Activated naive CD4-positive, alpha-beta T cell treated with anti-CD3 and anti-CD28 coated beads for 36 hours (primary cell): ENCODE results near the gene LIM2. TPM values are rescaled to one million over a fixed set of nuclear protein-coding genes. Genes with fewer than 3 reads are reported as not detected.

ENCODE experiments used
- CTCF ChIA-PET: fragments of 350-600 bp; sonication (Branson Sonifier 250); formaldehyde crosslinking; loops from one replicate; lab custom pipeline; 2021; ENCODE audit warnings: antibody characterized with exemption; lab: Charles Lee
- DNase-seq: peaks from one replicate; pipeline ENCODE4 v3.0.0-alpha.2; 2020
- H3K27ac Mint-ChIP-seq: one replicate; pipeline ENCODE4 v1.8.0; 2021; ENCODE audit warnings: mild to moderate bottlenecking, mixed read lengths
- H3K27me3 Mint-ChIP-seq: one replicate; pipeline ENCODE4 v1.8.0; 2021; ENCODE audit warnings: low read depth, mixed read lengths
- H3K36me3 Mint-ChIP-seq: one replicate; pipeline ENCODE4 v1.8.0; 2021; ENCODE audit warnings: low read depth, mixed read lengths
- H3K4me1 Mint-ChIP-seq: one replicate; pipeline ENCODE4 v1.8.0; 2021; ENCODE audit warnings: low read depth, mixed read lengths
- H3K4me3 Mint-ChIP-seq: one replicate; pipeline ENCODE4 v1.8.0; 2021; ENCODE audit warnings: mild to moderate bottlenecking, moderate library complexity, mixed read lengths
- H3K9me3 Mint-ChIP-seq: one replicate; pipeline ENCODE4 v1.8.0; 2021; ENCODE audit warnings: mixed read lengths
- intact Hi-C: fragments of 100-400 bp; cut with micrococcal nuclease; formaldehyde crosslinking; loops from one replicate; pipeline ENCODE4 v1.15.1; 2023
- total RNA-seq, 2 experiments: library from RNA; stranded (reverse); gene quantifications; one replicate each; pipeline ENCODE4 v1.2.3, GENCODE V29; 2021

Gene LIM2
- total RNA-seq, 2 experiments from 2014 or later = not detected

GRCh38 chr19:51370230-51370629 lies 17.5 kb downstream of the LIM2 start:
- CTCF ChIA-PET = no interaction called here
- peaks cover 3% of the 10 kb centered on the region for H3K9me3 Mint-ChIP-seq

GRCh38 chr19:51368366-51369282 lies 19.1 kb downstream of the LIM2 start, which contains the start of gene CLDND2:
TSS of gene CLDND2 (minus strand) at chr19:51369003. CDS start at chr19:51368577, 426 bp downstream.
- Mint-ChIP-seq H3K4me3 (peak within 1 kb of the TSS; percentile 94), H3K27me3 (no peaks in the 10 kb centered on the region), H3K4me1 (peaks cover 58% of the 10 kb centered on the region), H3K9me3 (peaks cover under 1% of the 10 kb centered on the region), H3K36me3 (no peaks in the 10 kb centered on the region), H3K27ac (peak within 1 kb of the TSS; percentile 95)
- intact Hi-C loops = loop anchor here (5.0 kb wide), 1 partner anchor 256 kb away; no protein-coding TSS in a partner anchor
- CTCF ChIA-PET = no interaction called here
- no peak for DNase-seq

More at GRCh38 chr19:51370230-51370629, 17.5 kb downstream of the LIM2 start:
- DNase-seq = no peak
- no peaks in the 10 kb centered on the region for H3K36me3 Mint-ChIP-seq
- H3K27me3 Mint-ChIP-seq = no peaks in the 10 kb centered on the region
- no peak overlapping the region for H3K27ac Mint-ChIP-seq
- H3K4me3 Mint-ChIP-seq = peak overlapping the region; percentile 48
- H3K4me1 Mint-ChIP-seq = peaks cover 61% of the 10 kb centered on the region
- intact Hi-C loops = no loop called here

- Mint-ChIP-seq H3K4me3 (peak overlapping the region; percentile 94), H3K9me3 (no peaks in the 10 kb centered on the region), H3K4me1 (peaks cover 58% of the 10 kb centered on the region), H3K27ac (peak overlapping the region; percentile 95), H3K27me3 (no peaks in the 10 kb centered on the region), H3K36me3 (no peaks in the 10 kb centered on the region)
- DNase-seq = peak; percentile 99
- intact Hi-C loops = loop anchor here (1.0 to 5.0 kb wide), 5 partner anchors 27 to 337 kb away; no protein-coding TSS in a partner anchor
- CTCF ChIA-PET = interaction anchor here (0.7 kb wide), 1 partner anchor 26 kb away, joined by 5 read pairs; the partner anchor contains the start of gene VSIG10L
These were observed 20.0 kb downstream of the LIM2 start for GRCh38 chr19:51367565-51368365.

GRCh38 chr19:51367255-51367564 lies 20.6 kb downstream of the LIM2 start:
- peak overlapping the region; percentile 94 for H3K4me3 Mint-ChIP-seq
- no peaks in the 10 kb centered on the region for H3K27me3 Mint-ChIP-seq
- no peaks in the 10 kb centered on the region for H3K9me3 Mint-ChIP-seq
- DNase-seq = peak; percentile 55
- CTCF ChIA-PET = interaction anchor here (0.7 kb wide), 1 partner anchor 25 kb away, joined by 5 read pairs; the partner anchor contains the start of gene VSIG10L
- intact Hi-C loops = loop anchor here (1.0 to 5.0 kb wide), 5 partner anchors 27 to 337 kb away; no protein-coding TSS in a partner anchor
- peaks cover 57% of the 10 kb centered on the region for H3K4me1 Mint-ChIP-seq
- no peaks in the 10 kb centered on the region for H3K36me3 Mint-ChIP-seq
- peak overlapping the region; percentile 95 for H3K27ac Mint-ChIP-seq

- H3K27ac Mint-ChIP-seq = peak overlapping the region; percentile 95
- peaks cover 3% of the 10 kb centered on the region for H3K36me3 Mint-ChIP-seq
- H3K4me1 Mint-ChIP-seq = peaks cover 51% of the 10 kb centered on the region
- intact Hi-C loops = loop anchor here (1.0 to 5.0 kb wide), 5 partner anchors 27 to 338 kb away; no protein-coding TSS in a partner anchor
- H3K4me3 Mint-ChIP-seq = peak overlapping the region; percentile 94
- CTCF ChIA-PET = no interaction called here
- no peaks in the 10 kb centered on the region for H3K27me3 Mint-ChIP-seq
- no peaks in the 10 kb centered on the region for H3K9me3 Mint-ChIP-seq
- DNase-seq = peak; percentile 98
These were observed 21.2 kb downstream of the LIM2 start for GRCh38 chr19:51366389-51367254.

GRCh38 chr19:51365965-51366388 lies 21.8 kb downstream of the LIM2 start, which contains the start of gene ETFB:
TSS of gene ETFB (minus strand) at chr19:51366388. CDS start at chr19:51366326, 62 bp downstream.
- Mint-ChIP-seq H3K4me1 (peaks cover 44% of the 10 kb centered on the region), H3K4me3 (peak within 1 kb of the TSS; percentile 94), H3K9me3 (no peaks in the 10 kb centered on the region), H3K27ac (peak within 1 kb of the TSS; percentile 95), H3K27me3 (no peaks in the 10 kb centered on the region), H3K36me3 (peaks cover 3% of the 10 kb centered on the region)
- no peak for DNase-seq
- CTCF ChIA-PET = interaction anchor here (1.0 kb wide), 1 partner anchor 30 kb away, joined by 7 read pairs; no protein-coding TSS in a partner anchor
- intact Hi-C loops = loop anchor here (5.0 kb wide), 1 partner anchor 254 kb away; no protein-coding TSS in a partner anchor

- Mint-ChIP-seq H3K9me3 (no peaks in the 10 kb centered on the region), H3K27me3 (no peaks in the 10 kb centered on the region), H3K4me1 (peaks cover 42% of the 10 kb centered on the region), H3K27ac (peak overlapping the region; percentile 95), H3K36me3 (peaks cover 3% of the 10 kb centered on the region), H3K4me3 (peak overlapping the region; percentile 94)
- CTCF ChIA-PET = interaction anchor here (1.0 kb wide), 1 partner anchor 31 kb away, joined by 7 read pairs; no protein-coding TSS in a partner anchor
- peak; percentile 29 for DNase-seq
- intact Hi-C loops = loop anchor here (5.0 kb wide), 1 partner anchor 253 kb away; no protein-coding TSS in a partner anchor
These were observed 22.4 kb downstream of the LIM2 start for GRCh38 chr19:51365211-51365964.

- intact Hi-C loops = loop anchor here (5.0 kb wide), 1 partner anchor 252 kb away; no protein-coding TSS in a partner anchor
These were observed 23.3 kb downstream of the LIM2 start for GRCh38 chr19:51364200-51365106.

GRCh38 chr19:51361239-51361638 lies 26.5 kb downstream of the LIM2 start:
- no peak for DNase-seq
- no peaks in the 10 kb centered on the region for H3K27me3 Mint-ChIP-seq
- peaks cover 5% of the 10 kb centered on the region for H3K36me3 Mint-ChIP-seq
- H3K4me1 Mint-ChIP-seq = peaks cover 34% of the 10 kb centered on the region
- CTCF ChIA-PET = no interaction called here
- H3K9me3 Mint-ChIP-seq = no peaks in the 10 kb centered on the region
- H3K27ac Mint-ChIP-seq = no peak overlapping the region
- H3K4me3 Mint-ChIP-seq = no peak overlapping the region
- intact Hi-C loops = no loop called here

More at GRCh38 chr19:51364200-51365106, 23.3 kb downstream of the LIM2 start:
- Mint-ChIP-seq H3K4me3 (peak overlapping the region; percentile 46), H3K36me3 (peaks cover 3% of the 10 kb centered on the region), H3K4me1 (peaks cover 39% of the 10 kb centered on the region), H3K9me3 (no peaks in the 10 kb centered on the region), H3K27me3 (no peaks in the 10 kb centered on the region), H3K27ac (peak overlapping the region; percentile 1)
- CTCF ChIA-PET = no interaction called here
- peak; percentile 28 for DNase-seq

GRCh38 chr19:51359294-51359693 lies 28.5 kb downstream of the LIM2 start:
- no peak overlapping the region for H3K27ac Mint-ChIP-seq
- no peak for DNase-seq
- intact Hi-C loops = no loop called here
- no peaks in the 10 kb centered on the region for H3K9me3 Mint-ChIP-seq
- H3K27me3 Mint-ChIP-seq = no peaks in the 10 kb centered on the region
- CTCF ChIA-PET = interaction anchor here (0.7 to 1.2 kb wide), 7 partner anchors 10 to 339 kb away, joined by 3 to 5 read pairs (median 3); no protein-coding TSS in a partner anchor
- H3K36me3 Mint-ChIP-seq = peaks cover 5% of the 10 kb centered on the region
- H3K4me1 Mint-ChIP-seq = peaks cover 36% of the 10 kb centered on the region
- H3K4me3 Mint-ChIP-seq = no peak overlapping the region
